ENCODE data around the gene C1orf198.

C1orf198 gene

GRCh38 chr1:230807029-230807428 is 61.3 kb downstream of the C1orf198 start:
- DNase-seq, result no peak

DNA sequence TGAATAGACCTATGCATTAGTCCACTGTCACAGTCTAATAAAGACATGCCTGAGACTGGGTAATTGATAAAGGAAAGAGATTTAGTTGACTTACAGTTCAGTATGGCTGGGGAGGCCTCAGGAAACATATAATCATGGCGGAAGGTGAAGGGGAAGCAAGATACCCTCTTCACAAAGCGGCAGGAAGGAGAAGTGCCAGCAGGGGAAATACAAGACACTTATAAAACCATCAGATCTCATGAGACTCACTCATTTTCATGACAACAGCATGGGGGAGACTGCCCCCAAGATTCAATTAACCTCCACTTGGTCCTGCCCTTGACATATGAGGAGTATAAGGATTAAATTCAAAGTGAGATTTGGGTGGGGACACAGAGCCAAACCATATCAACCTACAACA is 61.8 kb downstream of the C1orf198 start:
- DNase-seq, result no peak

GRCh38 chr1:230804396-230804795 is 63.9 kb downstream of the C1orf198 start:
- no peak for DNase-seq

- DNase-seq, result no peak
Observed at GRCh38 chr1:230800891-230801840, 67.2 kb downstream of the C1orf198 start.

- no peak for DNase-seq
Observed at GRCh38 chr1:230798491-230798890, 69.8 kb downstream of the C1orf198 start.

GRCh38 chr1:230797942-230798365 is 70.4 kb downstream of the C1orf198 start:
- DNase-seq, result no peak

- no peak for DNase-seq
Observed at GRCh38 chr1:230797376-230797920, 70.9 kb downstream of the C1orf198 start.

GRCh38 chr1:230796626-230797025 is 71.7 kb downstream of the C1orf198 start:
- no peak for DNase-seq

GRCh38 chr1:230794871-230795605 is 73.3 kb downstream of the C1orf198 start:
- no peak for DNase-seq

DNA sequence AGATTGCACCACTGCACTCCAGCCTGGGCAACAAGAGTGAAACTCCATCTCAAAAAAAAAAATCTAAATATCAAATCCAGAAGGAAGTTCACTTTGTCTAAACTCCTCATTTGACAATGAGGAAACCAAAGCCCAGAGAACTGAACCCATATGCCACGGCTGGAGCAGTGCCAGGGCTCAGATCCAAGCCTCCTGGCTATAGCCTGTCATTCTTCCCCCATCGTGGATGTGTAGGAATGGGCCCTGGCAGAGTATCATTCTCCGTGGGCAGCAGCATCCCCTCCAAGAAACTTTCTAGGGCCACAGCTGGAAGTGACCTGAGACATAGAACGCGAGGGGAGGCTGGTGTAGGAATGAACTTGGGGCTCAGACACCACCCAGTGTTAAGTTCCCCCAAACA is 73.9 kb downstream of the C1orf198 start:
- no peak for DNase-seq

GRCh38 chr1:230793463-230793745 is 74.9 kb downstream of the C1orf198 start:
- no peak for DNase-seq

DNA sequence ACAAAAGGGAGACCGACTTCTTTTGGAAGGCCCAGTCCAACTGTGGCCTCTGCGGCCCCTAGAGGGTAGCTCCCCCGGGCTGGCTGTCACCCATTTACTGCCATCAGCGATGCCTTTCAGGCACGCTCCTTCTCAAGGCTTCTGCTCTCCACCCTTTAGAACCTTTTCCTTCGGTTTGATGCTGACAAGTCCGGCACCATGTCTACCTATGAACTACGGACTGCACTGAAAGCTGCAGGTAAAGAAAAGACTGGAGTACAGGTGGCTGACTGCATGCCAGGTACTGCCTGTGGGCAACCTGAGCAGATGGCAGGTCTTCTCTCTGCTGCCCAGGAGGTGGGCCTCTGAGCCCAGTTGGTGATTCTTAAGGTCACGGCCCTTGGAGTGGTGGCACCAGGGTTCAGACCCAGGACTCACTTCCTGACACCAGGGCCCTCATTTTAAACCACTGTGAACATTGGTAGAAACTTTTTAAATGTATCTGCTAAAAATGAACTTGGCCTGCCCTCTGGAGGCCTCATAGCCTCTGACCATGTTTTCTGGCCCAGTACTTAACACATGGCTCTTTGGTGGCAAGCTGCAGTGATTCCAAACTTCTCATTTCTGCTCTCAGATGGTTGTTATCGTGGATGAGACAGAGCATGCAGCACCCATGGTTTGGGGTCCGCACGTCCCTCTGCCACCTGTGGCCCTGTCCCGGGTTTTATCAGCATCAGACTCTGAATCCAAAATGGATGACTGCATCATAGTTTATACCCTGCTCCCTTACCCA is 75.4 kb downstream of the C1orf198 start:
- DNase-seq, result no peak

DNA sequence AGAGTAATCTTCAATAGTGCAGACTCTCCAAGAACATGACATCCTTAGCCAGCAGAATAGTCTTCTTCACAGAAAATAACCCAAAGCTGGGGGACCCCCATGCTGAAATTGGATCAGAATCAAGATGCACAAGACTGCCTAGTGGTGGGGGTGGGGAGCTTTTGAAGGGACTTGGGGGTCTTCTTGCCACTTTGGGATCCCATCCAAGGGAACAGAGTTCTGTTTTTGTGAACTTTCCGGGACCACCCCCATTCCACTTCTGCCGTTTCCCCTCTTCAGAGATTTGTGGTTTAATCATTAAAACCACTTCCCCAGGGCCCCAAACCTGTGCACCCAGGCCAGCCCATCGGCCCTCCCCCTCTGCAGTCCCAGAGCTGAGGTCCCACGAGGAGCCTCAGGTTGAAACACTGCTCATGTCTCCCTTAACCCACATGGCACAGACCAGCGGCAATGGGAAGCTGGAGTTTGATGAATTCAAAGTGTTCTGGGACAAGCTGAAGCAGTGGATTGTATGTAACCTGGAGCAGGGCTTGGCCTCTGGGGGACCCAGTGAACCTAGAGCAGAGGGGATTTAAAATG is 76.2 kb downstream of the C1orf198 start:
- DNase-seq, result no peak

- DNase-seq, result no peak
Observed at GRCh38 chr1:230790026-230790425, 78.3 kb downstream of the C1orf198 start.

- DNase-seq, result no peak
Observed at GRCh38 chr1:230788561-230789275, 79.6 kb downstream of the C1orf198 start.

DNA sequence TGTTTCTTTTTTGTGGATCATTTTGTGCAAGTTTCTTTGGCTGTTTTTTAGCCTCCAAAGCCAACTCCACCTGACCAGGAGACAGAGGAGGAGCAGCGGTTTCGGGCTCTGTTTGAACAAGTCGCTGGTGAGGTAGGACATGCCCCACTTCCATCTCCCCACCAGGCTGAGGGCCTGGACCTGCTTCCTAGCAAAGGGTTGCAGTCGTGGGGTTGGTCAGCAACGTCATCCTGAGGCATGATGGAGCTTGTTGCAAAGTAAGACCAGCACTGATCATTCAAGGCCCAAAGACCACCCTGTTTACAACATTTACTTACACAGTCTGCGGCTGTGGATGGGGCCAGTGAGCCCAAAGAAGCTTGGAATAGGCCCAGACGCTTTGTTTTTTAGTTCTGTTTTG is 80.8 kb downstream of the C1orf198 start:
- DNase-seq, result no peak

Measured in CD4-positive, alpha-beta T cell treated with Interleukin-1 beta for 1 hour (primary cell).